Suprapubic skin (tissue), 4 donors: ENCODE results near the gene ZNF672.

ENCODE experiments used
- EP300 ChIP-seq: sonication (generic); formaldehyde crosslinking; IDR thresholded peaks from one replicate; pipeline ENCODE4 v1.6.1; 2017; ENCODE audit warnings: antibody characterized with exemption
- POLR2A ChIP-seq, 2 donors: fragments of 450-650 bp; IDR thresholded peaks; one replicate each; pipeline ENCODE4 v1.6.1; 2017; ENCODE audit warnings: antibody characterized with exemption in 2 of 2, mild to moderate bottlenecking in 2 of 2, moderate library complexity in 2 of 2
- POLR2AphosphoS5 ChIP-seq, 3 donors: sonication (generic); formaldehyde crosslinking; IDR thresholded peaks; one replicate each; pipeline ENCODE4 v1.6.1; 2017; ENCODE audit warnings: antibody characterized with exemption in 3 of 3
- TF ChIP-seq, protein P1 (sequence below), 2 donors: fragments of 200-600 bp in 1 of 2; fragments of 450-650 bp in 1 of 2; sonication (generic) in 1 of 2; IDR thresholded peaks; one replicate each; pipeline ENCODE4 v1.5.1; 2016 to 2019; ENCODE audit warnings: antibody characterized with exemption in 2 of 2, mild to moderate bottlenecking in 1 of 2, moderate library complexity in 1 of 2

DNA sequence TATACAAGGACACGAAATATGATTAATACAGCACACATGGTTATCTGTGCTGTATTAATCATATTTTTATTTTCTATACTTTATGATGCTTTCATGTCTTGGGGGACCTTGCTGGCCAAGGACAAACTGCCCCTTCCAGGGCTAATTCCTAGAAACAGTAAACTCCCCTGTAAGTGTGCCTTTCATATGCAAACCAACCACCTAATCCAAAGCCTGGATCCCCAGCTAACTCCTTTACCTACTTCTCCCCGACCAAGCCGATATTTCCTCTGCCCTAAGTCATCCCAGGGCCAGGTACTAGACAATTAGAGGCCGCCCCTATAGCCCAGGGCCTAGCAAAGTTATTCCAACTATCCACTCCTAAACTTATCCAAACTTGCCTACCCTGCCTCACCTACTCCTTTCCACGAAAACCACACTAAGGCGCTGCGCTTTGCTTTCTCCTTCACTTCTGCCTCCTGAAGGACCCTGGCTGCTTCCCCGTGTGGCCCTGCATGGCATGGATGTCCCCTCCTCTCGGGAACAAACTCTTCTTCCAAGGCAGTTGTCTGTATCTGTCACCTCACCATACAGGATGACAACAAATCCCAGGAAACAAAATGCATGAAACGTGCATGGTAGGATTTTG, 22.5 kb upstream of the ZNF672 start:
- TF ChIP-seq, protein P1, sequence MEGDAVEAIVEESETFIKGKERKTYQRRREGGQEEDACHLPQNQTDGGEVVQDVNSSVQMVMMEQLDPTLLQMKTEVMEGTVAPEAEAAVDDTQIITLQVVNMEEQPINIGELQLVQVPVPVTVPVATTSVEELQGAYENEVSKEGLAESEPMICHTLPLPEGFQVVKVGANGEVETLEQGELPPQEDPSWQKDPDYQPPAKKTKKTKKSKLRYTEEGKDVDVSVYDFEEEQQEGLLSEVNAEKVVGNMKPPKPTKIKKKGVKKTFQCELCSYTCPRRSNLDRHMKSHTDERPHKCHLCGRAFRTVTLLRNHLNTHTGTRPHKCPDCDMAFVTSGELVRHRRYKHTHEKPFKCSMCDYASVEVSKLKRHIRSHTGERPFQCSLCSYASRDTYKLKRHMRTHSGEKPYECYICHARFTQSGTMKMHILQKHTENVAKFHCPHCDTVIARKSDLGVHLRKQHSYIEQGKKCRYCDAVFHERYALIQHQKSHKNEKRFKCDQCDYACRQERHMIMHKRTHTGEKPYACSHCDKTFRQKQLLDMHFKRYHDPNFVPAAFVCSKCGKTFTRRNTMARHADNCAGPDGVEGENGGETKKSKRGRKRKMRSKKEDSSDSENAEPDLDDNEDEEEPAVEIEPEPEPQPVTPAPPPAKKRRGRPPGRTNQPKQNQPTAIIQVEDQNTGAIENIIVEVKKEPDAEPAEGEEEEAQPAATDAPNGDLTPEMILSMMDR (IDR thresholded peaks at IDR 0.05) = no peak
- TF ChIP-seq POLR2A (IDR thresholded peaks at IDR 0.05) = no peak
- TF ChIP-seq POLR2AphosphoS5 (IDR thresholded peaks at IDR 0.05) = no peak
- no peak for TF ChIP-seq EP300
